IMR-90 (cell line): Measurements from ENCODE around the gene HSPD1.

ENCODE experiments used
- ELK1 ChIP-seq: fragments of 150-350 bp; IDR thresholded peaks from 2 replicates; pipeline ENCODE4 v1.6.1; 2016; ENCODE audit warnings: low read depth, mild to moderate bottlenecking, low read length, moderate library complexity, borderline replicate concordance
- FOS ChIP-seq: fragments of 150-350 bp; IDR thresholded peaks from 2 replicates; pipeline ENCODE4 v1.6.1; 2016; ENCODE audit warnings: low read depth, low read length
- MAFK ChIP-seq: IDR thresholded peaks from 2 replicates; pipeline ENCODE4 v1.6.1; 2012; ENCODE audit warnings: low read depth, low read length, improper control_type of control experiment
- MAZ ChIP-seq: IDR thresholded peaks from 2 replicates; pipeline ENCODE4 v1.6.1; 2012; ENCODE audit warnings: low read depth, mild to moderate bottlenecking, low read length, improper control_type of control experiment, moderate library complexity, borderline replicate concordance
- MXI1 ChIP-seq: IDR thresholded peaks from 2 replicates; pipeline ENCODE4 v1.6.1; 2012; ENCODE audit warnings: low read depth, mild to moderate bottlenecking, low read length, moderate library complexity, borderline replicate concordance
- NFE2L2 ChIP-seq: fragments of 150-350 bp; IDR thresholded peaks from 2 replicates; pipeline ENCODE4 v1.6.1; 2016; ENCODE audit warnings: low read depth, mild to moderate bottlenecking, low read length
- POLR2A ChIP-seq: IDR thresholded peaks from 2 replicates; pipeline ENCODE4 v1.6.1; 2012; ENCODE audit warnings: mild to moderate bottlenecking, low read depth, low read length
- RAD21 ChIP-seq: IDR thresholded peaks from 2 replicates; pipeline ENCODE4 v1.6.1; 2012; ENCODE audit warnings: low read length, improper control_type of control experiment
- RCOR1 ChIP-seq: IDR thresholded peaks from 2 replicates; pipeline ENCODE4 v1.6.1; 2012; ENCODE audit warnings: mild to moderate bottlenecking, low read length, improper control_type of control experiment; ENCODE audit not compliant: insufficient replicate concordance
- RFX5 ChIP-seq: IDR thresholded peaks from 2 replicates; pipeline ENCODE4 v1.8.0; 2012; ENCODE audit warnings: low read depth, mild to moderate bottlenecking, low read length, moderate library complexity
- USF2 ChIP-seq: fragments of 150-350 bp; IDR thresholded peaks from 2 replicates; pipeline ENCODE4 v1.6.1; 2017; ENCODE audit warnings: mild to moderate bottlenecking, antibody characterized with exemption, low read length, low read depth
- TF ChIP-seq, protein P1 (sequence below): conservative IDR thresholded peaks from 2 replicates; pipeline ENCODE4 v1.5.1; 2012; ENCODE audit warnings: mild to moderate bottlenecking, low read depth, low read length, improper control_type of control experiment

GRCh38 chr2:197498235-197498936, 1.3 kb downstream of the HSPD1 start:
- TF ChIP-seq MXI1 (no peak), RAD21 (no peak), POLR2A (no peak), FOS (no peak), MAFK (no peak), RFX5 (no peak), NFE2L2 (no peak), ELK1 (no peak), USF2 (no peak), MAZ (no peak), RCOR1 (no peak)
- TF ChIP-seq, protein P1, sequence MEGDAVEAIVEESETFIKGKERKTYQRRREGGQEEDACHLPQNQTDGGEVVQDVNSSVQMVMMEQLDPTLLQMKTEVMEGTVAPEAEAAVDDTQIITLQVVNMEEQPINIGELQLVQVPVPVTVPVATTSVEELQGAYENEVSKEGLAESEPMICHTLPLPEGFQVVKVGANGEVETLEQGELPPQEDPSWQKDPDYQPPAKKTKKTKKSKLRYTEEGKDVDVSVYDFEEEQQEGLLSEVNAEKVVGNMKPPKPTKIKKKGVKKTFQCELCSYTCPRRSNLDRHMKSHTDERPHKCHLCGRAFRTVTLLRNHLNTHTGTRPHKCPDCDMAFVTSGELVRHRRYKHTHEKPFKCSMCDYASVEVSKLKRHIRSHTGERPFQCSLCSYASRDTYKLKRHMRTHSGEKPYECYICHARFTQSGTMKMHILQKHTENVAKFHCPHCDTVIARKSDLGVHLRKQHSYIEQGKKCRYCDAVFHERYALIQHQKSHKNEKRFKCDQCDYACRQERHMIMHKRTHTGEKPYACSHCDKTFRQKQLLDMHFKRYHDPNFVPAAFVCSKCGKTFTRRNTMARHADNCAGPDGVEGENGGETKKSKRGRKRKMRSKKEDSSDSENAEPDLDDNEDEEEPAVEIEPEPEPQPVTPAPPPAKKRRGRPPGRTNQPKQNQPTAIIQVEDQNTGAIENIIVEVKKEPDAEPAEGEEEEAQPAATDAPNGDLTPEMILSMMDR = no peak
